AG09309 (cell line): ENCODE measurements around the gene BICD1.

ENCODE experiments used
- DNase-seq: peaks from one replicate; pipeline ENCODE4 v3.0.0-alpha.2; 2010; ENCODE audit warnings: low read depth
- H3K4me3 ChIP-seq: 2 replicates; pipeline ENCODE4 v1.5.1; 2011; ENCODE audit warnings: mild to moderate bottlenecking, low read depth, low read length, moderate library complexity; ENCODE audit not compliant: control insufficient read depth
- CTCF ChIP-seq: IDR thresholded peaks from 2 replicates; pipeline ENCODE4 v1.5.1; 2011; ENCODE audit warnings: mild to moderate bottlenecking, low read depth, low read length, inconsistent platforms; ENCODE audit not compliant: insufficient read depth, control insufficient read depth; ENCODE audit errors: missing control alignments

The BICD1 gene

GRCh38 chr12:32398181-32398580 lies 291.5 kb downstream of the BICD1 start:
- no peak for TF ChIP-seq CTCF
- H3K4me3 ChIP-seq, result no peak overlapping the region
- DNase-seq, result no peak

GRCh38 chr12:32398816-32399369 lies 292.2 kb downstream of the BICD1 start:
- no peak for TF ChIP-seq CTCF
- no peak for DNase-seq
- peak overlapping the region; percentile 67 for H3K4me3 ChIP-seq

GRCh38 chr12:32399370-32400113 lies 292.9 kb downstream of the BICD1 start, which contains the start of gene FGD4:
Gene FGD4 (plus strand): TSS chr12:32399558.
- no peak for DNase-seq
- peak; percentile 32 for TF ChIP-seq CTCF
- peak within 1 kb of the TSS; percentile 67 for H3K4me3 ChIP-seq

- DNase-seq, result no peak
- peak overlapping the region; percentile 67 for H3K4me3 ChIP-seq
- no peak for TF ChIP-seq CTCF
Observed at GRCh38 chr12:32400114-32400672, 293.5 kb downstream of the BICD1 start.

- DNase-seq, result no peak
- H3K4me3 ChIP-seq, result no peak overlapping the region
- TF ChIP-seq CTCF, result no peak
Observed at GRCh38 chr12:32400866-32401265, 294.2 kb downstream of the BICD1 start.

GRCh38 chr12:32402170-32402569 lies 295.5 kb downstream of the BICD1 start:
- no peak for DNase-seq
- no peak overlapping the region for H3K4me3 ChIP-seq
- no peak for TF ChIP-seq CTCF

- DNase-seq, result no peak
- no peak for TF ChIP-seq CTCF
- H3K4me3 ChIP-seq, result no peak overlapping the region
Observed at GRCh38 chr12:32402946-32403345, 296.3 kb downstream of the BICD1 start.
